ENCODE results near the gene LDLRAD4.

Gene LDLRAD4

DNA sequence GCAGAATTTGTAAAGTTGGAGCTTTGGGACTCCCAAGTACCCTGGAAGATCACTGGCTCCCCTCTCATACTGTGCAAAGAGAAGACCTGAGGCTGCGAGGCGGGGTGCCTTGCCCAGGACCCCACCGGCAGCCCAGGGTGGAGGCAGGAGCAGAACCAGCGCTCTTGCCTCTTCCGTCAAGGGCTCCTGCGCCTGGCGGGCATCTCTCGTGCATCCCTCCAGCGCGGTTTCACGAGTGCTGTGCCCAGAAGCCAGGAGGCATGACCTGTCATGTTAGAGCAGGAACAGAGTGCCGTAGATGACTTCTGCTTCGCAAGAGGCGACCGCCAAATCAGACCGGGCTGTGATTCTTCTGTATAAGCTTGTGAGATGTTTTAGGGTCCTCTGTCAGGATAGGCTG, 77.3 kb downstream of the LDLRAD4 start:
- TF ChIP-seq, protein P1, sequence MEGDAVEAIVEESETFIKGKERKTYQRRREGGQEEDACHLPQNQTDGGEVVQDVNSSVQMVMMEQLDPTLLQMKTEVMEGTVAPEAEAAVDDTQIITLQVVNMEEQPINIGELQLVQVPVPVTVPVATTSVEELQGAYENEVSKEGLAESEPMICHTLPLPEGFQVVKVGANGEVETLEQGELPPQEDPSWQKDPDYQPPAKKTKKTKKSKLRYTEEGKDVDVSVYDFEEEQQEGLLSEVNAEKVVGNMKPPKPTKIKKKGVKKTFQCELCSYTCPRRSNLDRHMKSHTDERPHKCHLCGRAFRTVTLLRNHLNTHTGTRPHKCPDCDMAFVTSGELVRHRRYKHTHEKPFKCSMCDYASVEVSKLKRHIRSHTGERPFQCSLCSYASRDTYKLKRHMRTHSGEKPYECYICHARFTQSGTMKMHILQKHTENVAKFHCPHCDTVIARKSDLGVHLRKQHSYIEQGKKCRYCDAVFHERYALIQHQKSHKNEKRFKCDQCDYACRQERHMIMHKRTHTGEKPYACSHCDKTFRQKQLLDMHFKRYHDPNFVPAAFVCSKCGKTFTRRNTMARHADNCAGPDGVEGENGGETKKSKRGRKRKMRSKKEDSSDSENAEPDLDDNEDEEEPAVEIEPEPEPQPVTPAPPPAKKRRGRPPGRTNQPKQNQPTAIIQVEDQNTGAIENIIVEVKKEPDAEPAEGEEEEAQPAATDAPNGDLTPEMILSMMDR (IDR thresholded peaks at IDR 0.05) = no peak

DNA sequence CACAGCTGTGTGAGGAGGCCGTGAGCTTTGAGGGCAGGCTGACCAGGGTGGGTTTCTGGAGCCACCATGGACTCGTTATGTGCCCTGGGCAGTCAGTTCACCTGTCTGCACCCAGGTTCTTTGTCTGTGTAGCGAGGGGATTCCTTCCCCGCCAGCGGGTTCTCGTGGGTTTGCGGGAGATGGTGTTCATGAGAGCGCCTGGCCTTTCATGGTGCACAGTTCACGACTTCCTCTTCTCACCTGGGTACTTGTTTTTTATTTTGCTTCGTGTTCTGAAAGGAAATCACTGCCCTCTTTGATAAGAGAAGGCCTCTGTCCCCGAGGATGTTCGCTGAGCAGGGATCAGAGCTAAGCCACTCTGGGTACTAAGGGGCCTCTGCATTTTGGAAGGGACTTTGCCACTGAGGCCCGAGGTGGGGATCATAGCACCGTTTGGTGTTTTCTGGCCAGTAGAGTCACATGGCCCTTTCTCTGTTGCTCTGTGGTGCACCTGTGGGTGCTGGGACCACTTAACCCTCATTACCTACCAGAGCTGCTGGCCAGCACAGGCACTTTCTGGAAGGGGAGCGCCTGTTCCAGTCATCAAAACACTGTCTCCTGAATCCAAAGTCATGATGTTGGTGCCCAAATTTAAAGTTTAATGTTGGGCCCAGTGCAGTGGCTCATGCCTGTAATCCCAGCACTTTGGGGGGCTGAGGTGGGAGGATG, 78.5 kb downstream of the LDLRAD4 start:
- TF ChIP-seq, protein P1 (IDR thresholded peaks at IDR 0.05) = no peak

DNA sequence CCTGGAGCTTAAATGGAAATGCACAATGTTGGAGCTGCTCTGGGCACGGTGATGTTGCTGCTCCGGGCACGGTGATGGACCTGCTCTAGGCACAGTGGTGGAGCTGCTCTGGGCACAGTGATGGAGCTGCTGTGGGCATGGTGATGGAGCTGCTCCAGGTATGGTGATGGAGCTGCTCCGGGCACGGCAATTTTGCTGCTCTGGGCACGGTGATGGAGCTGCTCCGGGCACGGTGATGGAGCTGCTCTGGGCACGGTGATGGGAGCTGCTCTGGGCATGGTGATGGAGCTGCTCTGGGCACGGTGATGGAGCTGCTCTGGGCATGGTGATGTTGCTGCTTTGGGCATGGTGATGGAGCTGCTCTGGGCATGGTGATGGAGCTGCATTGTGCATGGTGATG, 79.7 kb downstream of the LDLRAD4 start:
- TF ChIP-seq, protein P1 (IDR thresholded peaks at IDR 0.05) = no peak

DNA sequence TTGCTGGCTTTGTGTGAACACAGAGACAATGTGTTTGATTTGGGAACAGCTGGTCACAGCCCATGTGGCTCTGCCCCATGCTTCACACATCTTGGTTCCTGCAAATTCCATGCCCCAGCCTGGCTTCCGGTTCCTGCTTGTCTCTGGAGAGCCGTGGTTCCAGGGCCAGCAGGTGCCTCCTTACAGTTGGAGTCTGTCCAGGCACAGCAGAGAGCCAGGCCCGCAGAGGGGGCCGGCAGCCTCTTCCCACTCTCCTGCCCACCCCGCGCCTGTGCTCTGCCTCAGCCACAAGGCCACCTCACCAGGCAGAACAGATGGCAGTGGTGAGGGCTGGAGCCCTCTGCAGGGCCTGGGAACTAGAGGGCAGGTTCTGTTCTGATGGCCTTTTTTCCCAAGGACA, 81.5 kb downstream of the LDLRAD4 start:
- TF ChIP-seq, protein P1 (IDR thresholded peaks at IDR 0.05) = no peak

DNA sequence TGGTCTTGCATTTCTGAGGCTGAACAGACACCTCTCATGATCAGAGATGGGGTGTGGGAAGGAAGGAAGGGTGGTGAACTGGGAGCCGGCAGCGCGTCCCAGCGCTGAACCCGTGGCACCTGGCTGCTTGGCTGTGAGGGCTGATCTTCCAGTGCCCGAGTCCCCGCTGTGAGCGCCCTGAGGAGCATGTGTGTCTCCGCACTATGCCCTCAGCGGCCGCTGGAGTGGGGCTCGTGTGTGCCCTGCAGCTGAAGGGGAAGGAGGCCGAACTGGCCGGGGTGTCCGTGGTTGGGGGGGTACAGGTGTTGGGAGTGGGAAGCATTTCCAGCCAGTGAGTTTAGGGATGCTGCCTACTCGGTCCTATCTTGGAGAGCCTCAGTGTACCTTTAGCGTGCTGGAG, 82.2 kb downstream of the LDLRAD4 start:
- TF ChIP-seq, protein P1 (IDR thresholded peaks at IDR 0.05) = no peak

DNA sequence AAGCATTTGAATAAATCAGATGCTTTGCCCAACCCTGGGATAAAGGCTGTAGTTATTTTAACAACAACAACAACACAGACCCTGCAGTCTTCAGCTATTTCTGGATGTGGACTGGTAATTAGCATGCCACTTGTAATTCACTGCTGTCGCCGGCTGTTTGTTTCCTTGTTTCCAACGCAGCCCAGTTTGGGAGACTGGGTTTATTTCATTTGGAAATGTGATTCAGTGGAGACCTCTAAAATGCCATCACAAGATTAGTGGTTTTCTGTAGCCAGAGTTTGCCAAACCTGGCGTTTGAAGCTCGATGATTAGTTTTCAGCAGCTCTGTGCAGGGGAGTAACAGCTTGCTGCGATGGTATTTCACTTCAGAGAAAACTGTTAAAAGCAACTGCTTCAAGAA, 83.5 kb downstream of the LDLRAD4 start:
- TF ChIP-seq, protein P1 (IDR thresholded peaks at IDR 0.05) = no peak

- TF ChIP-seq, protein P1 (IDR thresholded peaks at IDR 0.05) = no peak
These were observed 84.1 kb downstream of the LDLRAD4 start for GRCh38 chr18:13302457-13303225.
